WERI-Rb-1 (cell line): ENCODE results near the gene CELF6.

ENCODE experiments used
- DNase-seq: peaks from one replicate; pipeline ENCODE4 v3.0.0-alpha.2; 2020
- H3K27ac ChIP-seq: fragments of 250-450 bp; sonication (Bioruptor Pico); 2 replicates; pipeline ENCODE4 v1.5.1; 2020; ENCODE audit warnings: mild to moderate bottlenecking, moderate library complexity
- H3K27me3 ChIP-seq: fragments of 250-450 bp; sonication (Bioruptor Pico); 2 replicates; pipeline ENCODE4 v1.5.1; 2021; ENCODE audit warnings: mild to moderate bottlenecking, low read depth, moderate library complexity; ENCODE audit not compliant: insufficient read depth, severe bottlenecking
- H3K36me3 ChIP-seq: fragments of 250-450 bp; sonication (Bioruptor Pico); 2 replicates; pipeline ENCODE4 v1.5.1; 2020; ENCODE audit warnings: mild to moderate bottlenecking, moderate library complexity
- H3K4me3 ChIP-seq: 2 replicates; pipeline ENCODE4 v1.5.1; 2011; ENCODE audit warnings: low read depth, mild to moderate bottlenecking, control low read depth, low read length
- H3K9me3 ChIP-seq: fragments of 250-450 bp; sonication (Bioruptor Pico); 2 replicates; pipeline ENCODE4 v1.5.1; 2021; ENCODE audit warnings: mild to moderate bottlenecking, moderate library complexity; ENCODE audit not compliant: severe bottlenecking
- TF ChIP-seq, protein P1 (sequence below): IDR thresholded peaks from 2 replicates; pipeline ENCODE4 v1.5.1; 2011; ENCODE audit warnings: low read depth, mild to moderate bottlenecking, control low read depth, inconsistent platforms, low read length

The CELF6 gene

GRCh38 chr15:72344602-72345001, 24.6 kb upstream of the CELF6 start:
- Histone ChIP-seq H3K4me3 (no peak overlapping the region), H3K9me3 (no peaks in the 10 kb centered on the region), H3K27me3 (no peaks in the 10 kb centered on the region), H3K27ac (no peak overlapping the region), H3K36me3 (peaks cover 32% of the 10 kb centered on the region)
- no peak for DNase-seq
- TF ChIP-seq, protein P1, sequence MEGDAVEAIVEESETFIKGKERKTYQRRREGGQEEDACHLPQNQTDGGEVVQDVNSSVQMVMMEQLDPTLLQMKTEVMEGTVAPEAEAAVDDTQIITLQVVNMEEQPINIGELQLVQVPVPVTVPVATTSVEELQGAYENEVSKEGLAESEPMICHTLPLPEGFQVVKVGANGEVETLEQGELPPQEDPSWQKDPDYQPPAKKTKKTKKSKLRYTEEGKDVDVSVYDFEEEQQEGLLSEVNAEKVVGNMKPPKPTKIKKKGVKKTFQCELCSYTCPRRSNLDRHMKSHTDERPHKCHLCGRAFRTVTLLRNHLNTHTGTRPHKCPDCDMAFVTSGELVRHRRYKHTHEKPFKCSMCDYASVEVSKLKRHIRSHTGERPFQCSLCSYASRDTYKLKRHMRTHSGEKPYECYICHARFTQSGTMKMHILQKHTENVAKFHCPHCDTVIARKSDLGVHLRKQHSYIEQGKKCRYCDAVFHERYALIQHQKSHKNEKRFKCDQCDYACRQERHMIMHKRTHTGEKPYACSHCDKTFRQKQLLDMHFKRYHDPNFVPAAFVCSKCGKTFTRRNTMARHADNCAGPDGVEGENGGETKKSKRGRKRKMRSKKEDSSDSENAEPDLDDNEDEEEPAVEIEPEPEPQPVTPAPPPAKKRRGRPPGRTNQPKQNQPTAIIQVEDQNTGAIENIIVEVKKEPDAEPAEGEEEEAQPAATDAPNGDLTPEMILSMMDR: no peak

DNA sequence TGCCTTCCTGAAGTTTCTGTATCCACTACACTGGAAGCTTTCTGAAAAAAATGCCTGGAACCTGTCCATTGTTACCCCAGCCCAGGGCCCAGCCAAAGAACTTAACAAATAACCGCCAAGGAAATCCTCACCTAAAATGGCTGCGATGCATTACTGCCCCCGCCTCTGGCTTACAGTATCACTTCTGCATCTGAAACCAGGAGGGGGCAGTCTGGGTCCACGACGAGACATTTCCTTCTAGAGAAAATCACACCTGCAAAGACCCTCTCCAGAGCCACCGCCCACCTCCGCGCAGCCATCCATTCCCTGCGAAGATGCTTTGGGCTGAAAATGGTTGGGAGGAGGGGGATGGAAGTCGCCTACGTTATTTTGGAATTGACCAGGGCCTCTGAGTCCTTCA, 22.4 kb upstream of the CELF6 start:
- H3K27me3 ChIP-seq: no peaks in the 10 kb centered on the region
- TF ChIP-seq, protein P1: peak; percentile 66
- no peak overlapping the region for H3K4me3 ChIP-seq
- DNase-seq: peak; percentile 77
- no peak overlapping the region for H3K27ac ChIP-seq
- H3K36me3 ChIP-seq: peaks cover 23% of the 10 kb centered on the region
- H3K9me3 ChIP-seq: no peaks in the 10 kb centered on the region

GRCh38 chr15:72341361-72341760, 21.4 kb upstream of the CELF6 start:
- peaks cover 16% of the 10 kb centered on the region for H3K36me3 ChIP-seq
- TF ChIP-seq, protein P1: peak; percentile 81
- no peak overlapping the region for H3K27ac ChIP-seq
- no peaks in the 10 kb centered on the region for H3K27me3 ChIP-seq
- H3K4me3 ChIP-seq: no peak overlapping the region
- DNase-seq: peak; percentile 85
- no peaks in the 10 kb centered on the region for H3K9me3 ChIP-seq

DNA sequence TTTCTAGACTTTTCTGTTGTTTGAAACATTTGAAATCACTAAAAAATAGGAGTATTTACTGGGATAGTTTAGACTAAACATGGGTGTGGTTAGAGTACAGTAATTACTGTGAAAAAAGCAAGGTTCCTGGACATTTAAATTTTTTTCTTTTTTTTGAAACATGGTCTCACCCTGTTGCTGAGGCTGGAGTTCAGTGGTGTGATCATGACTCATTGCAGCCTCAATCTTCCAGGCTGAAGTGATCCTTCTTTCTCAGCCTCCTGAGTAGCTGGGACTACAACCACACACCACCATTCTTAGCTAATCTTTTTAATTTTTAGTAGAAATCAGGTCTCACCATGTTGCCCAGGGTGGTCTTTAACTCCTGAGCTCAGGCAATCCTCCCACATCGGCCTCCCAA, 20.4 kb upstream of the CELF6 start:
- no peak for DNase-seq
- Histone ChIP-seq H3K9me3 (no peaks in the 10 kb centered on the region), H3K27ac (no peak overlapping the region), H3K36me3 (peaks cover 6% of the 10 kb centered on the region), H3K4me3 (no peak overlapping the region), H3K27me3 (no peaks in the 10 kb centered on the region)
- TF ChIP-seq, protein P1: no peak

DNA sequence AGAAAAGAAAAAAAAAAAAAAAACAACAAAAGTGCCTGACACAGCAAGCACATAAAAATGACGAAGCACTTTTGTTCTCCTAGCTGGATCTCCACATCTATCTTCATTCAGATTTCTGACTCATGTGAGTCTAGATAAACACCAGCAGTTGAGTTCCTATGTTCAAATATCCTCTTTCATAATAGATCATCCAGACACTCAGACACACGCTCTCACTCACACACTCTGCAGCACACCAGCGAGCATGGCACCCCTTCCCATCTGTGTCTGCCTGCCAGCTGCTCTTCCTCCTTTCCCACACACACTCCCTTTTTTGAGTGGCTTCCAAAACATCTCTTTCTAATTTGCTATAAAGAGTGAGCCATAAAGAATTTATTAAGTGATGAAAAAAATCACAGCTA, 19.8 kb upstream of the CELF6 start:
- TF ChIP-seq, protein P1: no peak
- Histone ChIP-seq H3K9me3 (no peaks in the 10 kb centered on the region), H3K27ac (no peak overlapping the region), H3K27me3 (no peaks in the 10 kb centered on the region), H3K4me3 (no peak overlapping the region), H3K36me3 (peaks cover 3% of the 10 kb centered on the region; the same call in 1 of the 2 replicates)
- DNase-seq: no peak

GRCh38 chr15:72338617-72339321, 18.8 kb upstream of the CELF6 start:
- no peaks in the 10 kb centered on the region for H3K27me3 ChIP-seq
- no peaks in the 10 kb centered on the region for H3K9me3 ChIP-seq
- no peak for DNase-seq
- TF ChIP-seq, protein P1: no peak
- no peaks in the 10 kb centered on the region; the same call in 1 of the 2 replicates for H3K36me3 ChIP-seq
- no peak overlapping the region for H3K27ac ChIP-seq
- H3K4me3 ChIP-seq: no peak overlapping the region
